ENCODE measurements around the gene SUPT7L.
"Not testable (repeated sequence)": the region's sequence is repeated elsewhere in the genome, so short reads cannot be mapped to it uniquely, and the experiment has no call there.

Gene SUPT7L

GRCh38 chr2:27640722-27641245 lies 22.6 kb downstream of the SUPT7L start:
- no peak for DNase-seq (ENCODE audit: low read depth in 1 of 2, low spot score in 1 of 2)

- DNase-seq (ENCODE audit: low read depth in 1 of 2, low spot score in 1 of 2): peak in 1 of 2 donors; percentile 2
Observed at GRCh38 chr2:27638709-27639108, 24.7 kb downstream of the SUPT7L start.

GRCh38 chr2:27638037-27638637 lies 25.3 kb downstream of the SUPT7L start:
- DNase-seq (ENCODE audit: low read depth in 1 of 2, low spot score in 1 of 2): peak in 1 of 2 donors; percentile 22

DNA sequence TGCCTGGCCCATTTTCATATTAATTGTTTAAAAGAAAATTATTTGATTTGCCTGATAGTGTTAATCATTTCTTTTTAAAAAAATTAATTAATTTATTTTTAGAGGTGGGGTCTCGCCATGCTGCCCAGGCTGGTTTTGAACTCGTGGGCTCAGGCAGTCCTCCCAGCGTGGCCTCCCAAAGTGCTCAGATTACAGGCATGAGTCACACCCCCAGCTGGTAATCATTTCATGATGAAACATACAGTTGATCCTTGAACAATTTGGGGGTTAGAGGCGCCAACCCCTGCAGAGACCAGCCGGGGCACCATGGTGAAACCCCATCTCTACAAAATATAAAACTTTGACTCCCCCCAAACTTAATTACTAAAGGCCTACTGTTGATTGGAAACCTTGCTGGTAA lies 26.6 kb downstream of the SUPT7L start:
- no peak for DNase-seq (ENCODE audit: low read depth in 1 of 2, low spot score in 1 of 2)

DNA sequence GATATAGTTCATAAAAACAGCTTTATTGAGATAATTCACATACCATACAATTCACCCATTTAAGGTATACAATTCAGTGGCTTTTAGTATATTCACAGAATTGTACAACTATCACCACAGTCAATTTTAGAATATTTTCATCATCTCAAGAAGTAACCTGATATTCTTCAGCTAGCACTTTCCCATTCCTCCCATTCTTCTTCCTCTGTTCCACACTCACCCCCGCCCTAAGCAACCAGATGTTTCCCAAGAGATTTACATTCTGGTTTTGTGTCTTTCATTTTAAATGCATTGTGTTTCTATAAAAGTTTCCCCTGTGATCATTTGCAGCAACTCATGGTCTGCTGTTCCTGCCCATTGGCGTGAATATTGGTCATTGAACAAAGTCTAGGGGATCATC lies 29.1 kb downstream of the SUPT7L start:
- no peak for DNase-seq (ENCODE audit: low read depth in 1 of 2, low spot score in 1 of 2)

DNA sequence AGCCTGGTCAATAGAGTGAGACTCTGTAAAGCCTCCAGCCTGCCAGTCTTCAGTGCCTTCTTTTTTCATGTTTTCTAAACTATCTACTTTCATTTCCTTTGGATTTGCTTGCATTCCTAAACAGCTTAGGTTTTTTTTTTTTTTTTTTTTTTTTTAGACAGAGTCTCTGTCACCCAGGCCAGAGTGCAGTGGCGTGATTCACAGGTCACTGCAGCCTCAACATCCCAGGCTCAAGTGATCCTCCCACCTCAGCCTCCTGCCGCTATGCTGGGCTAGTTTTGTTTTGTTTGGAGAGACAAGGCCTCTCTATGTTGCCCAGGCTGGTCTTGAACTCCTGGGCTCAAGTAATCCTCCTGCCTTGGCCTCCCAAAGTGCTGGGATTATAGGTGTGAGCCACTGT lies 33.2 kb downstream of the SUPT7L start:
- DNase-seq (ENCODE audit: low read depth in 1 of 2, low spot score in 1 of 2): not testable (repeated sequence)

DNA sequence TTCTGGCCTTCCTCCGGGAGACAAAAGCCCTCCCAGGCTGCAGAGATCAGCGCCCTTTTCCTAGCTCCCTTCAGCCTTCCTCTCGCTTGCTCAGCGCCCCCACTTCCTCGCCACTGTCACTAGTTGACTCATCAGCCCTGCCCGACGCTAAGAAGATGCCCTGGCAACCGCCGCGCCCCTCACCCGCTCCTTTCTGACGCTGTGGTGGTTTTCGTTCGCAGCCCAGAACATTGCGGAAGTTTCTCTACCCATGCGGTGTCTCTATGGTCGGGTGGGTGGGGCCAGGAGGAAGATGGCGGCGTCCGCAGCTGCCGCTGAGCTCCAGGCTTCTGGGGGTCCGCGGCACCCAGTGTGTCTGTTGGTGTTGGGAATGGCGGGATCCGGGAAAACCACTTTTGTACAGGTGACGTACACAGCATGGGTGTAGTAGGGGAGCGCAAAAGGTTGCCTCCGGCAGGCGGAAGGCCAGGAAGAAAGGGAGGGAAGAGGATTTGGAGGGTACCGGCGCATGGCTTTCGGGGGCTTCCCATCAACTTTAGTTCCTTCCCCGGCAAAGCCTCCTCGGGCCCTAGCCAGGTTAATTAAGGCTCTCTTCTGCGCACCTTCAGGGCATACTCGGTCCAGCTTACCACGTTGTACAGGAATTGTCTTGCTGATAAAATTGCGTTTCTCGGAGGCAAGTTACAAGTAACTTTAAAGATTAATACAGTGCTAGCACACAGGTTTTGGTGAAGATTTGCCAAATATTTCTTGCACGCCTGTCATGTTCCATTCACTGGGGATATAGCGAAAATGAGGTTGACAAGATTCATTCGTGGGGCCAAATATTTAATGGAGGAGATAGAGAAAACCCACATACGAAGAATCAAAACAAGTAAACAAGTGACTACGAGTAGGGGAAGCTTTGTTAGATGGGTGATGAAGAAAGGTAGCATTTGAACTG lies 34.4 kb downstream of the SUPT7L start, which contains the start of the genes CCDC121 and GPN1:
Gene CCDC121 (minus strand): TSS at position 246 of the 943 bp plus-strand sequence. CDS start 1,213 bp downstream, outside the sequence.
Gene GPN1 (plus strand): TSS at position 284 of the 943 bp plus-strand sequence. CDS start 9 bp downstream, at position 293.
- DNase-seq (ENCODE audit: low read depth in 1 of 2, low spot score in 1 of 2): peak; percentile 82 to 93

DNA sequence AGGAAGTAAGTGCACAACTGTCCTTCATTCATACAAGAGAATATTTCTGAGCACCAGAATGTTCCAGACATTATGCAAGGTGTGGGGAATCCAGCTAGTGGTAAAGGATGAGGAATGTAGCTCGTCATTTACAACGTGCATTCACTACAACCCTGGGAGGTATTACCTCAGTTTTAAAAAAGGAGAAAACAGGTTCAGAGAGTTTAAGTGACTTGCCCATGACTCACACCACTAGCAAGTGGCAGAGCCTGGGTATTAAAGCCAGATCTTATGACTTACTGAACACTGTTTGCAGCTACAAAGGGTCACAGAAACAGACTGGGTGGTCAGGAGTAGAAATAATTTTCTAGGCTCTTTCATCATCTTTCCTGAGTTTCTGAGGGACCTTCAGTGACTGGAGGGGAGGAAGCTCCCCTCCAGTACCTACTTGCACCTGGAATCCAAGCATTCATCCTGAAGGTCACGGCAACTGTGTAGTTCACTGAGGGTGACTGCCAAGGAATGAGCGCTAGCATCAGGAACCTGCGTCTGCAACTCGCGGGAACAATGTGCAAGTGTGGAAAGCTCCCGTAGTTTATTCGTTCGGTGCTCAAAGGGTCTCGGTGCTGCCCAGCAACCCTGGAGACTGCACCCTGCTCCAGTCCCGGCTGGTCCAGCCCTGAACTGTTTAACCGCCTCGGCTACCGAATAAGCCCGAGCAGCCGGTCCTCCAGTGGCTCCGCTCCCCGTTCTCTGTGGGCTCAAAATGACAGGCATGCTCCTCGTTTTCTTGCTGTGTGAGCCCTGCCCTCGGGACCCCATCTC lies 35.2 kb downstream of the SUPT7L start:
- peak in 1 of 2 donors; percentile 16 for DNase-seq (ENCODE audit: low read depth in 1 of 2, low spot score in 1 of 2)

GRCh38 chr2:27626921-27627320 lies 36.5 kb downstream of the SUPT7L start:
- not testable (repeated sequence) for DNase-seq (ENCODE audit: low read depth in 1 of 2, low spot score in 1 of 2)

DNA sequence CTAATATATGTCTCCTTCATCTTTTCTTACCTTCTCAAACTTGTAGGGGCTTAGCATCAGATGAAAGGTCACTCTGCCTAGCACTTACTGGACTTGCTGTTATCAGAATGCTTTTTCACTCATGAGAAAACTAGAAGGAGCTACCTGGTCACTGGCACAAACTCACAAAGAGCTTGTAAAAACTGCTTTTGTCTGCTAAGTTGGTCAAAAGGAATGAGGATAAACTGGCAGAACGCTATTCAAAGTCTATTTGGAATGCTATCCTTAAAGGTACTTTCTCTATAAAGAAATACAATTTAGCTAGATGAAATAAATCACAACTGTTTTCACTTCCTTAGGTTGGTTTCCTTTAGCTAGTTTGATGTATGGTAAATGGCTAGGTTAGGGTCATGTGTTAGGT lies 37.1 kb downstream of the SUPT7L start:
- DNase-seq (ENCODE audit: low read depth in 1 of 2, low spot score in 1 of 2): not testable (repeated sequence)

GRCh38 chr2:27624943-27625342 lies 38.5 kb downstream of the SUPT7L start:
- DNase-seq (ENCODE audit: low read depth in 1 of 2, low spot score in 1 of 2): no peak

- no peak for DNase-seq (ENCODE audit: low read depth in 1 of 2, low spot score in 1 of 2)
Observed at GRCh38 chr2:27622921-27623384, 40.5 kb downstream of the SUPT7L start.

- DNase-seq (ENCODE audit: low read depth in 1 of 2, low spot score in 1 of 2): no peak
Observed at GRCh38 chr2:27621524-27621923, 41.9 kb downstream of the SUPT7L start.

DNA sequence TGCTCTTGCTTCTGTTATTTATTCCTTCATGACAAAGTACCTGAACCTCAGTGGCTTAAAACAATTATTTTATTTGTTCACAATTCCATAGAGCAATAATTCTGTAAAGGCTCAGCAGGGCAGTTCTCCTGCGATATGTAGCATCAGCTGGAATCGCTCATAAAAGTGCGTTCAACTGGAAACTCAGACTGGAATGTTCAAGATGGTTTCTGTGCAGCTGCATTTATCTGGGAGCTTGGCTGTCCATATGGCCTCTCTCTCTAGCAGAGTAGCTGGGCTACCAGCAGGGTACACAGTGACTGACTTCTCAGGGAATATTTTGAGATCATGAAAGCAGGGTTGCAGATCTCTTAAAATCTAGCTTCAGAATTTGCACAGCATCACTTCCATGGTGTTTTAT lies 48.1 kb downstream of the SUPT7L start:
- no peak for DNase-seq (ENCODE audit: low read depth in 1 of 2, low spot score in 1 of 2)

DNA sequence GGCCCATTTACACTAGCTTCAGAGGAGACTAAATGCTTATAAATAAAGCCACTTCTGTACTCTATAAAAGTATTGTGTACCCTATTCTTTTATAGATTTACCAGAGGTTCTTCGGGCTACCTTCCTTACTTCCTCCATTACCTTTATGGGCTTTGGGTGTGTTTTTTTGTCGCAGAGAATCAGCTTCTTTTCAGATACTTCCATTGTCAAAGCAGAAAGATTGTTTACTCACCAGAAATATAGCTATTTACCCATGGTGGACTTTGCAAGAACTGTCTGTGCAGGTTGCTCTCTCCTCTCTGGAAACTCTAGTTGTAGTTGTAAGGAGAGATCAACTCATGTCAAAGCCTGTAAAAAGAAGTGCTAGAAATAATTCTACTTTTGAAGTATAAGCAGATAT lies 49.4 kb downstream of the SUPT7L start:
- DNase-seq (ENCODE audit: low read depth in 1 of 2, low spot score in 1 of 2): no peak

GRCh38 chr2:27606611-27607010 lies 56.8 kb downstream of the SUPT7L start:
- DNase-seq (ENCODE audit: low read depth in 1 of 2, low spot score in 1 of 2): no peak
